ENCODE data around the gene HSDL2.
"Not testable (repeated sequence)": the region's sequence is repeated elsewhere in the genome, so short reads cannot be mapped to it uniquely, and the experiment has no call there.

The HSDL2 gene

DNA sequence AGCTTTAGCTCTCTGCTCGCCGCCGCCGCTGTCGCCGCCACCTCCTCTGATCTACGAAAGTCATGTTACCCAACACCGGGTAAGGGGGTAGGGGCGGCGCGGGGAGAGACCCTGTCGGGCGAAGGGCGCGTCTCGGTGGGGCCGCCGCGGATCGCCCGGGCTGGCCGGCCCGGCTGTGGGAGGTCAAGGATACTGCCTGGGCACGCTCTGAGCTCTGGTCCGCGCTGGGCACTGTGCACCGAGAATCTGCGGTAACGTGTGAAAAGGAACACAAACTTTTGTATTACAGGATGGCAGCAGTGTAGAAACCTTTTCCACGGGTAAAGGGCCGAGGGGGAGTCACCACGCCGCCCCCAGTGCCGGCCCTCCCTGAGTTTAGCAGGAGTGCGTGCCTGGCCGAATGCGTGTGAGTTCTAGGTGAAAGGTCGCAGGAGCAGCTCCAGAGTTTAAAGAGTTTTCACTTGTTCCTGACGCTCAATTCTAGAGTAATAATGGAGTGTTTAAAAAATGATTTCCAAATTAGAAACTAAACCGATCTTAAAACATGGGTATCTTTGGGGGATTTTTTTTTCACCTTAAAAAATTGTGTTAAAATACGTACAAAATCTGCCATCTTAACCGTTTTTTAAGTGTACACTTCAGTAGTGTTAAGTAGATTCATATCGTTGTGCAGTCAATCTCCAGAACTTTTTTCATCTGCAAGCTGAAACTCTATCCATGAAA lies at the start of gene HSDL2:
HSDL2 (plus strand) TSS at position 7 of the 723 bp plus-strand sequence; CDS start at position 63, 56 bp downstream.
- no peak for DNase-seq

DNA sequence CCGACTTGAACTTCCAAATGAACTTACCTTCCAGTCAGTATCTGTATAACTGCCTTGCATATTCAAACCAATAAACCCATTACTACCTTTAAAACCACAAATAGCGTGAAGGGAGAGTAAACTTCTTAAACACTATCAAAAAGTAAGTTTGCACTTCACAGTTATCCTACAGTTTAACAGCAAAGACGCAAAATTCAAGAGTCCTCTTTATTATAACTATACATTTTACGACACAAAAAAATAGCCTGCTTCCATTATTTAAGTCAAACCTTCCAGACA lies 48.3 kb upstream of the HSDL2 start:
- no peak for DNase-seq

DNA sequence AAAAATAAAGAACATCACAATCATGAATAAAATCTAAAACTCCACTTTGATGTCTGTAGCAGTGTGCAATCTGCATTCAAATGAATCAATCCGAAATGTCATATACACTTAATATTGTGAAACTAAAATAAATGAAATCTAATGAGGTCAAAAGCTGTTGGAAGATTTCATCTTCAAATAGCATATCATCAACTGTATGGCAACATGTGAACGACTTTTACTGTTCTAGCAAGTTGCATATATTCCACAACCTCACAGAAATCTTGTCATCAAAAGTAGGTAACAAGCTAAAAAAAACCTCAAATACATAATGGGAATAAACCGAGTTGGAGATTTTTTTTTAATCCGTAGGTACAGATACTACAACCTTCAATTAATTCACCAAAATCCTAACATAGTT lies 47.7 kb upstream of the HSDL2 start:
- DNase-seq, result no peak

DNA sequence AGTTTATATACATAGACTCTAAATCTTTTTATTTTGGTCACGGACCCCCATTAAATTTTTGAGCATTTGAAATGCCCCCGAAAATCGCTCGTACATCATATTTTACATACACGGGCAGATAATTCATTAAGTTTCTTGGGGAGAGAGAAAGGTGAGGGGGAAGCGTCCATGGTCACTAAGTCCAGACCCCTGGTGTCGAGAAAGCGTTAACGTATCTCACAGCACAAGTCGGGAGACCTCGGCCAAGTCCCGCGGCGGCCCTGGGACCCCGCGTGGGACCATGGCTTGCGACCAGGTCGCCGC lies 47.3 kb upstream of the HSDL2 start:
- DNase-seq, result no peak

DNA sequence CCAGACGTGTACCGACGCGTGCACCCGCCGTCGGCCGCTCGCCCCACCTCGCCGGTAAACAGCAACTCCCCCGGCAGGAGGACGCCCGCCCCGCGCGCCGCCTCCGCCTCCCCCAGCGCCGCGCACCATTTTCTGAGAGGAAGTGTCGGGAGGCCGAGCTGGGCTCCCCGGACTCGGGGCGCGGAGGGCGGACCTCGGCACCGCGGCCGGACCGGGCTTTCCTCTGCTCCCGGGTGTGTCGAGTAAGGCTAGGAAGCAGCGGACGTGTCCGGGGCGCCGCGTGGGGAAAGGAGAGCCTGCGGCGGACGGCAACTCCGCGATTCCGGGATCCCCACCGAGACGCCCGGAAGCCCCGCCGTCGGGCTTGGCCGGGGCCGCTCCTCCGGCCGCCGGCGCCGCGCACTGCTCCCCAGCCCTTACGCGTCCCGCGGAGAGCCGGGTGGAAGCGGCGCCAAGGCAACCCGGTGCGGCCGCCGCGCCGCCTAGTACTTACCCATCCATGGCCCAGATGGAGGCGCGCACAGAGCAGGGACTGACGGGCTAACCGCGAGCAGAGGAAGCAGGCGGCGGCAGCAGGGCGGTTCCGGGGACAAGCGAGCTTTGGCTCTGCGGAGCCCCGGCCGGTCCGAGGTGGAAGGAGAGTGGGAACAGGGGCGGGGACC lies 46.8 kb upstream of the HSDL2 start, which contains the start of gene PTBP3:
PTBP3 (minus strand) TSS at position 643 of the 662 bp plus-strand sequence. CDS start 35,754 bp downstream, outside the sequence.
- peak; percentile 70 for DNase-seq

DNA sequence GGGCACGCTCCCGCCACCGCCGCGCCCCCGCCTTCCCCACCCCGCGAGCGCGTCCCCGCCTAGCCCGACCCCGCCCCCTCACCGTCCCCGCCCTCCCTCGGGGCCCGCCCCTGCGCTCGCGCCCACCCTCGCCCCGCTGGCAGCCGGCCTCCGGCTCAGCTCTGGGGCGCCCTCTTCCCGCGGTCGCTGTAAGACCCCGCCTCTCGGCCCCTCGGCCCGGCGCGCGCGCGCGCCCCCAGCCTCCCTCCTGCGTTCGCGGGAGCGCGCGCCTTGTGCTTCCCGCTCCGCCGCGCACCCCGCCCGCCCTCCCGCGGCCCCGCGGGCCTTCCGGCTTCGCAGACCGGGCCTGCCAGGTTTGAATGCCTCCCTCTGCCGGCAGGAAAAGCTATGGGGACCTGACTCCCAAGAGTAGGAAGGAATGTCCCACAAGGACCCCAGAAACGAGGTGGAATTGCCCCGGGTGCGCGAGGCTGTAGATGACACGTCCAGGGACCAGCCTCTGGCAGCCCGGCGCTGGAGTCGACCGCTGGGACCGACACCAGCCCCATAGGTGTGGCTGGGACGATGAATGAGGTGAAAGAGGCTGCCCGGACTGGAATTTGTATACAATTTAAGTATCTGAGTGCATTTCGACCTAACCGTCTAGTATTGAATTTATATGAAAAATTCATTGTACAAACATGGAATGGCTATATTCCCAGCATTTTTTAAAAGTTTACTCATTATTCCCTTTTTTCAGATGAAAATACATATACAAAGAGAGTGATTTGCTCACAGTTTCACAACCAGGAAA lies 46.1 kb upstream of the HSDL2 start:
- DNase-seq, result peak; percentile 92

DNA sequence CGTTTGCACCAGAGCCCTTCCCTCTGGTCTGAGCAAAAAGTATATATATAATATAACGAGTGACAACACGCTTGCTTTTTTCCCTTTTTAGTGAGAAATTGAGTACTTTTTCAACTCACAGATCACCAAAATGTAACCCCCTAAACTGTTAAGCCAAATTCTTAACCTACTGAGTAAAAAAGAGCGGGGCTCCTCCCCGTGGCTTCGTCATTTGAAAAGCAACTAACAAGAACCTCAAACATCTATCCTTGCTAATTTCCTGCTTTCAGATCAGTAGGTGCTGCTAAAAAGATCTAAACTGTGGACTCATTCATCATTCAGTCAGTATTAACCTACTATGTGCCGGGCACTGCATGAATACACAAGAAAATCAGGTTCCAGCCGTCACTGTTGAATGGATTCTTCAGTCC lies 45.5 kb upstream of the HSDL2 start:
- DNase-seq, result no peak

DNA sequence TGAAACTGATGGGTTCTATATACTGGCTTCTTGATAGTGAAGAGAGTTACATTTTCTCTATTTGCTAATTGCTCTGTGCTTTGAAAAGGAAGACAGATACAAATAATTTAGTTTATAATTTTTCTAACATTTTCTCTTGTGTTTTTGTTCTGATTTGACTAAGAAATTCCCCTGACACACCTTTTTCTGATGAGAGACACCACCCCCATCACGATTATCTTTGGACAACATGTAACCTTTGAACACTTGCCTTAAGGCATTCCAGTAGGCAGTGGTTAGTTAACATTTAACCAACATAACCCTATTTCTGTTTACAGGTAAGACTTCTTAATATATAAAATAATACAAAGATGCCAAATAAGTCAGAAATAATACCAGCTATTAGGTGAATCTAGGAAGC lies 42.4 kb upstream of the HSDL2 start:
- DNase-seq, result no peak

DNA sequence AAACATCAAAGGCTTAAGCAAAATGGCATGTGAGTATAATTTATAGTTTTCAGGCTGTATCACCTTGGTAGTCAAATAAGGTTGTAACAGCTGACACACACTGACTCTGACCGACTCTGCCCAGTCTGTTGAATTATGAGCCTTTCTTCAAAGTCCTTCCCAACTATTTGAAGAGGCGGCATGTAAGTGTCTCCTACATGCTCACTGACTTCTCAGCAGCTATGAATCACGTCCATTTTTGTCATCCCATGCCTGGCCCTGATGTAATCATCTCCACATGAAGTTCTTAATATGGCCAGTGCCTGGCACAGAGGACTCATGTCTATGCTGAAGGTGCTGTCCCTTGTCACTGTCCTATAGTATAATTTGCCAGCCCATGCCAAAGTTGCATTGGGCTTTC lies 41.3 kb upstream of the HSDL2 start:
- DNase-seq, result no peak

DNA sequence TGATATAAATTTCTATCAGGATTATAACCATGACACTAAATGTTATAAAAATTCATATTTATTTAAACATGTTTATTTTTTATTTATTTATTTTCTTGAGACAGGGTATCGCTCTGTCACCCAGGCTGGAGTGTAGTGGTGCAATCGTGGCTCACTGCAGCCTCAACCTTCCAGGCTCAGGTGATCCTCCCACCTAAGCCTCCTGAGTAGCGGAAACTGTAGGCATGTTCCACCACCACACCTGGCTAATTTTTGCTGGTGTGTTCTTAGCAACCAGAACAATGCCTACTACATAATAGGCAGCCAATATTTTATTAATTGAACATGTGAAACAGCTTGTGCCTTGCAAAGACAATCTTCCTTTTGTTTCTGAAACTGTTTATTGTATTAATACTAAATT lies 40.0 kb upstream of the HSDL2 start:
- no peak for DNase-seq

DNA sequence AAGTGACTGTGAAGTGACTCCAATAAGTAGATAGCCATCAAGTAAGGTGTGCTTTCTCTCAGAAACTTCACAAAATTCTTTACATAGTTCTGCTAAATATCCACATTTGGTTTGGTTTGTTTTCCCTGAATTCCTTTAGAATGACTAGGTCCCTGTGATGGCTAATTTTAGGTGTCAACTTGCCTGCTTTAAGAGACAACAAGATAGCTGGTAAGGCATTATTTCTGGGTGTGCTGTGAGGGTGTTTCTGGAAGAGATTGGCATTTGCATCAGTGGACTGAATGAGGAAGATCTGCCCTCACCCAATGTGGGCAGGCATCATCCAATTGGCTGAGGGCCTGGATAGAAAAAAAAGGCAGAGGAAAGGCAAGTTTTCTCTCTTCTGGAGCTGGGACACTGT lies 38.2 kb upstream of the HSDL2 start:
- no peak for DNase-seq

DNA sequence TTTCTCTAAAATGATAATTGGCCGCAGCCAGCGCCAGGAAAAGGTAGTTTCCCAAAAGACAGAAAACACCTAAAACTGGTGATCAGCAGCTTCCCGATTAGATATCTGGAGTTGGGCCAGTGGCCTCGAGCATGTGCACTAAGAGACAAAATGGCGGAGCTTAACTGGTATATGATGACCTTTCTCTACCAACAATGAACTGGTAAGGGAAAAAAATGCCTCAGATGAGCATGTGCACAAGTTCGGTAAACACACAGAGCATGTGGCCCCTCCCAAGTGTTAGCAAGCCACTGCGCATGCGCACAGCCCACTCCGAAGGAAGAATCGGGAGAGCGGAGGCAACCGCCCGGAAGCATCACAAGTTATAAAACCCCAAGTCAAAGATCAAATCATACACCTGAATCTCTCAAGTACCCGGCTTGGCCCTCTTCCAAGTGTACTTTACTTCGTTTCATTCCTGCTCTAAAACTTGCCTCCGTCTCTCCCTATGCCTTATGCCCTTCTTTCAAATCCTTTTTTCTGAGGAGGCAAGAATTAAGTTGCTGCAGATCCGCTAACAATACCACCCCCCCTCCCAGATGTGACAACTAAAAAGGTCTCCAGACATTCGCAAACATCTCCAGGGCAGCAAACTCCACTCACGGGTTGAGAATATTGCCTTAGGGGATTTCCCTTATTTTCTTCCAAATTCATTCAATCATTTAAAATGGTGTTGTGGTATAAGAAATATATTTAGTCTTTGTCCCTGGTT lies 31.5 kb upstream of the HSDL2 start:
- peak; percentile 55 for DNase-seq

DNA sequence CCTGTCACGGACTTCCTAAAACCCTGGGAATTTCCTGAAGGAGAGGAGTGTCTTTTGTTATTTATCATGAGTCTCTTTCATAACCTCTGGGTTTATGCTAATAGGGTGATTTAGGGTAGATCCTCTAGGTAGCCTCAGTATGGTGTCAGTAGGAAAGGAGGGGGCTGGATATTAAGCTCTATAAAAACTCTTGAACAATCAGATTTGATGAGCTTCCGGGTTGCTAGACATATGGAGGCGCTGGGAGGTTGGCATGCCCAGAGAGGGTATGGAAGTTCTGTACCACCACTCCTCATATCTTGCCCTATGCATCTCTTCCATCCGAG lies 30.9 kb upstream of the HSDL2 start:
- DNase-seq, result no peak

DNA sequence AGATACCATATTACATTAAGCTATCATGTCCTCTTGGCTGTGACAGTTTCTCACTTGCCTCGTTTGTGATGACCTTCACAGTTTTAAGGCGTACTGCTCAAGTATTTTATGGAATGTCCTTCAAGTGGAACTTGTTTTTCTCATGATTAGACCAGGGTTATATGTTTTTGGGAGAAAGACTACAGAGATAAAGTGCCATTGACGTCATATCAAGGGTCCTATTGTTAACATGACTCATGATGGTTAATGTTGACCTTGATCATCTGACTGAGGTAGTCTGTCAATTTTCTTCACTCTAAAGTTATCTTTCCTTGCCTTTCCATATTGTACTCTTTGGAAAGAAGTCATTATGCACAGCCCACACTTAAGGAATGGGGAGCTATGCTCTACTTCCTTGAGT lies 28.7 kb upstream of the HSDL2 start:
- no peak for DNase-seq

DNA sequence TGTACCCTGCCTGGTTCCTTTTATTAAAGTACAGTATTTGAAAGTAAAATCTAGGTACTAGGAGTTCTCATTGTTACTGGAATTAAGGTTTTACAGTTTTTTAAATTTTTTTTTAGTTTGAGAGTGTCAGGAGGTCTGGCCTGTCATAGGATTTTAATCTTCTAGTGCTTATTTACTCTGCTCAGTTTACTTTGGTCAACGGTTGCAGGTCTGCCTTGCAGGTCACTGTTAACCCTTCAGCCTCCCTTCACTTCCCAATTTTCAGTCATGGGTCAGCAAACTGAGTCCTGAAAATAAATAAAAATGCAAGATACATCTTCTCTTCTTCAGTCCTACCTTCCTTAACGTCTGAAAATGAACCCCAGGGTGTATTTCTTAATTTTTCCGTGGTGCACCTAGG lies 27.7 kb upstream of the HSDL2 start:
- DNase-seq, result no peak

DNA sequence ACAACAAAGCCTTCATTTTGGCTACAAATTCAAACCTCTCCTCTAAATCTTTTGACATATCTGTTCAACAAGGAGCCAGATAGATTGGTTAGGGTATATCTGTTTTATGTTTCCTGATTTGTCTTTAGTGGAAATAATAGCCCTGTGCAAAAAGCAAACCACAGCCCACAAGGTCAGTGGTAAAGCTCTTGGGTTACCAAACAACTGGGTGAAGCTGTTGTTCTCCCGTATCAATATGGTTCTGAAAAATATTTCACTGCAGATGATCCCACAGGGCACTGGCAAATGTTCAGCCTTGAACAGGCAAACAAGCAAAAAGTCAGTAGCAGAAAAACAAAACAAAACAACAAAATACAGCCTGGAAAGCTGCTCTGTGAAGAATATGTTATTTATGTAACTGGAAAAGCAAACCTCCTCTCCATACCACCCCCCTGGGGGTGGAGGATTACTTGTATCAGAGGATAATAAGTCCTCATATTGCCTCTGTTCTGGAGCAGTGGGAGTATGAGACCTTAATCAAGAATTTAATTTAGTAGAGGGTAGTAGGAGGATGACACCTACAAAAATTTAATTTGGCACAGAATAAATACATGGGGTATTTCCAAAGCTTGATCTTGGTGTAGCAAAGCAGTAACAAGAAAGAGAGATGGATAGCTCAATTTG lies 25.7 kb upstream of the HSDL2 start:
- no peak for DNase-seq

DNA sequence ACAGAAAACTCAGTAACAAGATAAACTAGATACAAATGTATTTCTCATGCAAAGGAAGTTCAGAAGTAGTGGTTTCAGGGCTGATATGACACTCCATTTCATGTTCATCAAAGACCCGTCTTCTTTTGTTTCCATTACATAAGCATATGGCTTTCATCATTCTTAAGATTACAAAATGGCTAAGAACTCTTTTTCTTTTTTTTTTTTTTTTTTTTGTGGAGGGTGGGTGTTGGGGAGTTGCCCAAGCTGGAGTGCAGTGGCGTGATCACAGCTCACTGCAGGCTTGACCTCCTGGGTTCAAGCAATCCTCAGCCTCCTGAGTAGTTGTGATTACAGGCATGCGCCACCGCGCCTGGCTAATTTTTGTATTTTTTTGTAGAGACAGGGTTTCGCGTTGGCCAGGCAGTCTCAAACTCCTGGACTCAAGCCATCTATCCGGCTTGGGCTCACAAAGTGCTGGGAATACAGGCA lies 24.4 kb upstream of the HSDL2 start:
- no peak for DNase-seq

DNA sequence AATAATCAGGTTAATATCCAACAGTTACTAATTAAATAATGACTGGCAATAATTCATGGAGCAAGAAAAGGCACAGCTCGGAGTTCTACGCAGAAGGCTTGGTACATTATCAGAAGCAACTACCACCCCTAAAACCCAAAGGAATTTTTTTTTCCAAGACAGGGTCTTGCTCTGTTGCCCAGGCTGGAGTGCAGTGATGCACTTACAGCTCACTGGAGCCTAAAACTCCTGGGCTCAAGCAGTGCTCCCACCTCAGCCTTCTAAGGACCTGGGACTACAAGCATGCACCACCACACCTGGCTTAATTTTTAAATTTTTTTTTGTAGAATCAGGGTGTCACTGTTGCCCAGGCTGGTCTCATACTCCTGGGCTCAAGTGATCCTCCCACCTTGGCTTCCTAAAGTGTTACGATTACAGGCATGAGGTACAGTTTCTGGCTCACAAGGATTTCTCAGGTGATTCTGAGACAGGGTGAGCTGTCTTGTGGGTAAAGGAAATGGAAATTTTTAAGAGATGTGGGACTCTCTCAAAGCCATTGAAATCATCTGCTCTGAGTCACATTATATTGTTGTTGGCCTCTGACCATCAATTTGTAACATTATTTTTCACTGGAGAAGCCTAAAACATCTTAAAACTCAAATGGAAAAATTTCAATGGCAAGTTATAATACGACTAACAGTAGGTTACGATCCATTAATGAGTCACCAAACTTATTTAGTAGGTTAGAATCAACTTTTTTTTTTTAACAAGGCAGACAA lies 19.7 kb upstream of the HSDL2 start:
- no peak for DNase-seq

DNA sequence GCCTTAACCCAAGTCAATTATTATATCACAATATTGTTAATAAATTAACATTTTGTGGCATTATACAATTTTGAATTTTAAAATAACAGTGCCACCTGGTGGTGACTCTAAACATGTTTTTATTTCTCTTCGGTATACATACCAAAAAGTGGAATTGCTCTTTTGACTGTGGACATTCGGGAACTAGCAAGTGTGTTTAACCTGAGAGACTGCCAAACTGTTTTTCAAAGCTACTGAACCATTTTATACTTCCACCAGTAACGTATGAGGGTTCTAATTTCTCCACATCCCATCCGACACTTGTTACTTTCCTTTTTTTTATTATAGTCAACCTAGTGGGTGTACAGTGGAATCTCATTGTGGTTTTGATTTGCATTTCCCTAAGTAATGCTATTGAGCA lies 18.3 kb upstream of the HSDL2 start:
- no peak for DNase-seq

DNA sequence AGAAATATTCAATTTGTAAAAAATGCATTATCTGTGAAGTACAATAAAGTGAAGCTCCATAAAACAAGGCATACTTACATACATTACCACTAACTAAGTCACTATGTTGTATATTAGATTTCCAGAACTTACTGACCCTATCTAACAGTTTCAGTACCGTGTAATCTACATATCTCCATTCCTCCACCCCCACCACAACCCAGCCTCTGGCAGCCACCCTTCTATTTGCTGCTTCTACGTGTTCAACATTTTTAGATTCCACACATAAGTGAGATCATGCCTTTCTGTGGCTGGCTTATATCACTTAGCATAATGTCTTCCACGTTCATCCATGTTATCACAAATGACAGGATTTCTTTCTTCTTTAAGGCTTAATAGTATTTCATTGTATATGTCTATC lies 15.1 kb upstream of the HSDL2 start:
- no peak for DNase-seq

DNA sequence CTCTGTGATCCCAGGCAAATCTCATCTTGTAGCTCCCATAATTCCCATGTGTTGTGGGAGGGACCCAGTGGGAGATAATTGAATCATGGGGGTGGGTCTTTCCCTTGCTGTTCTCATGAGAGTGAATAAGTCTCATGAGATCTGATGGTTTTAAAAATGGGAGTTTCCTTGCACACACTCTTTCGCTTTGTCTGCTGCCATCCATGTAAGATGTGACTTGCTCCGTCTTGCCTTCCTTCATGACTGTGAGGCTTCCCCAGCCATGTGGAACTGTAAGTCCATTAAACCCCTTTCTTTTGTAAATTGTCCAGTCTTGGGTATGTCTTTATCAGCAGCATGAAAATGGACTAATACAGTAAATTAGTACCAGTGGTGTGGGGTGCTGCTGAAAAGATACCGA lies 14.7 kb upstream of the HSDL2 start:
- DNase-seq, result not testable (repeated sequence)

DNA sequence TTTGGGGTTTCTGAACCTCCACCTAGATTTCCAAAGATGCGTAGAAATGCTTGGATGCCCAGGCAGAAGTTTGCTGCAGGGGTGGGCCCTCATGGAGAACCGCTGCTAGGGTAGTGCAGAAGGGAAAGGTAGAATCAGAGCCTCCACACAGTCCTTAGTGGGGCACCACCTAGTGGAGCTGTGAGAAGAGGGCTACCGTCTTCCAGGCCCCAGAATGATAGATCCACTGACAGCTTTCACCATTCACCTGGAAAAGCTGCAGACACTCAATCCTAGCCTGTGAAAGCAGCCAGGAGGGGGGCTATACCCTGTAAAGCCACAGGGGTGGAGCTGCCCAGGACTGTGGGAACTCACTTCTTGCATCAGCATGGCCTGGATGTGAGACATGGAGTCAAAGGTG lies 13.3 kb upstream of the HSDL2 start:
- DNase-seq, result no peak
